Heart left ventricle (tissue), 16 donors: ENCODE data around the gene EXO5. TPM values are rescaled to one million over a fixed set of nuclear protein-coding genes. Genes with fewer than 3 reads are reported as not detected.

ENCODE experiments used
- ATAC-seq, 4 donors: fragments of 200-7000 bp; cut with Tn5 transposase; one replicate each; pipeline ENCODE4 v1.9.1; 2020 to 2022; ENCODE audit warnings: moderate library complexity in 4 of 4, mild to moderate bottlenecking in 3 of 4, moderate number of reproducible peaks in 1 of 4
- DNase-seq, 5 donors: peaks; one replicate each; pipeline ENCODE4 v3.0.0-alpha.2; 2020
- H3K27ac ChIP-seq, 12 donors: fragments of 200-600 bp; sonication (generic) in 4 of 12; one replicate each; pipeline versions ENCODE4 v1.5.0 to v1.8.0; 2016 to 2022; ENCODE audit warnings: mild to moderate bottlenecking in 2 of 12
- H3K27me3 ChIP-seq, 9 donors: fragments of 200-600 bp; sonication (generic) in 2 of 9; one replicate each; pipeline versions ENCODE4 v1.5.1 to v1.8.0; 2016 to 2022; ENCODE audit warnings: mild to moderate bottlenecking in 3 of 9
- H3K36me3 ChIP-seq, 9 donors: fragments of 200-600 bp; sonication (generic) in 2 of 9; one replicate each; pipeline versions ENCODE4 v1.5.0 to v1.8.0; 2018 to 2022; ENCODE audit warnings: mild to moderate bottlenecking in 2 of 9
- H3K4me1 ChIP-seq, 12 donors: fragments of 200-600 bp; sonication (generic) in 4 of 12; one replicate each; pipeline versions ENCODE4 v1.5.0 to v1.8.0; 2016 to 2022; ENCODE audit warnings: mild to moderate bottlenecking in 3 of 12
- H3K4me3 ChIP-seq, 12 donors: fragments of 200-600 bp; sonication (generic) in 4 of 12; one replicate each; pipeline versions ENCODE4 v1.5.0 to v1.8.0; 2017 to 2022; ENCODE audit warnings: mild to moderate bottlenecking in 9 of 12, moderate library complexity in 4 of 12
- H3K9me3 ChIP-seq, 12 donors: fragments of 200-600 bp; sonication (generic) in 4 of 12; one replicate each; pipeline versions ENCODE4 v1.5.0 to v1.8.0; 2016 to 2022; ENCODE audit warnings: mild to moderate bottlenecking in 1 of 12
- POLR2A ChIP-seq, 2 donors: fragments of 450-650 bp; IDR thresholded peaks; one replicate each; pipeline ENCODE4 v1.6.1; 2017; ENCODE audit warnings: antibody characterized with exemption in 2 of 2, mild to moderate bottlenecking in 2 of 2, moderate library complexity in 2 of 2
- WGBS, 4 donors: extraction: QIAGEN DNeasy Blood & Tissue Kit in 2 of 4; methylation state at CpG; one replicate each; pipeline versions ENCODE4 v1.1.5 to v1.1.7; 2013 to 2018; 5-methylcytosine and 5-hydroxymethylcytosine counted together
- intact Hi-C, 10 donors: fragments of 100-400 bp; cut with DNase I; formaldehyde crosslinking; loops; one replicate each; pipeline versions ENCODE4 v1.11.1 to v1.14.2; 2022
- long read RNA-seq, 3 donors: library from polyadenylated mRNA; unstranded; transcript quantifications; one replicate each; pipeline ENCODE4 v2.0.0, GENCODE V29; 2020 to 2021
- polyA plus RNA-seq, 2 donors: library from polyadenylated mRNA; stranded (reverse); fragments of 200-250 nt; gene quantifications; one replicate each; pipeline ENCODE4 v1.2.3, GENCODE V29; 2013
- total RNA-seq, 9 donors: library from RNA; depleted of rRNA in 2 of 9; stranded (reverse); fragments of >200 nt in 2 of 9; fragmentation: NEBNext Ultra II Directional in 3 of 9; extraction: Animal tissue kit (Norgen Biotek cat#: 25700) in 3 of 9; gene quantifications; one replicate each; pipeline versions ENCODE4 v1.1.0 to v1.2.4, GENCODE V29; 2016 to 2023
- TF ChIP-seq, protein P1 (sequence below), 12 donors: fragments of 200-600 bp; sonication (generic) in 4 of 12; IDR thresholded peaks; one replicate each; pipeline versions ENCODE4 v1.5.0 to v1.8.0; 2018 to 2022; ENCODE audit warnings: antibody characterized with exemption in 12 of 12, mild to moderate bottlenecking in 5 of 12
- donor health status: ischemic (EF 13 %, LVEDD 7.1; RV severe dilation, severe dysfunction).
- donor health status: healthy with polysubstance abuse.
- donor health status: DM: no; HTN: yes; CAD: no.
- donor health status: DM: no; HTN: no; CAD: no.
- donor health status: ischemic (EF 25% LVEDD 6.9; RV normal size, moderate dysfunction).
- donor health status: ischemic (EF 25% LVEDD 5.7; RV mildly dilated, moderate dysfunction).
- donor health status: healthy.
- donor health status: DM: yes; HTN: yes; CAD: no.
- donor health status: ischemic (EF 35%, LVEDD 5.7; RV mildly dilated, moderate dysfunction).
- donor health status: nonischemic (EF 11% LVEDD 7.7; RV severe dilation, severe dysfunction).
- donor health status: DM: yes; HTN: yes; CAD: no.
- donor health status: PGD.
- donor health status: ischemic (EF 29% LVEDD 5.4; RV normal size, mild dysfunction).
- donor health status: nonischemic (EF 23%, LVEDD 6.1; RV moderate dilation, normal function).

Gene EXO5, protein sequence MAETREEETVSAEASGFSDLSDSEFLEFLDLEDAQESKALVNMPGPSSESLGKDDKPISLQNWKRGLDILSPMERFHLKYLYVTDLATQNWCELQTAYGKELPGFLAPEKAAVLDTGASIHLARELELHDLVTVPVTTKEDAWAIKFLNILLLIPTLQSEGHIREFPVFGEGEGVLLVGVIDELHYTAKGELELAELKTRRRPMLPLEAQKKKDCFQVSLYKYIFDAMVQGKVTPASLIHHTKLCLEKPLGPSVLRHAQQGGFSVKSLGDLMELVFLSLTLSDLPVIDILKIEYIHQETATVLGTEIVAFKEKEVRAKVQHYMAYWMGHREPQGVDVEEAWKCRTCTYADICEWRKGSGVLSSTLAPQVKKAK
- total RNA-seq (1 to 10 TPM; 2.7 to 6.4 (median 5.1) TPM), polyA plus RNA-seq (1 to 10 TPM; 1.7 to 5.1 TPM)
- long read RNA-seq, donor 1, partial matches to known transcripts = 0 of 9 reads
- long read RNA-seq, donor 1, other reads (novel, unspliced or antisense) = 1 of 9 reads
- long read RNA-seq, donor 2, transcript EXO5-209 (3 exons, 941 nt) = major isoform, 5 of 26 reads
- long read RNA-seq, donor 2, partial matches to known transcripts = 0 of 26 reads
- long read RNA-seq, donor 2, other reads (novel, unspliced or antisense) = 3 of 26 reads
- long read RNA-seq, donor 3, partial matches to known transcripts = 1 of 5 reads
- long read RNA-seq, donor 3, other reads (novel, unspliced or antisense) = 1 of 5 reads

- intact Hi-C loops = loop anchor here in 1 of 10 donors (5.0 kb wide), 1 partner anchor 56 kb away; the partner anchor contains the start of gene ZFP69B
- no peaks in the 10 kb centered on the region for H3K36me3 ChIP-seq
- 1% methylated on average over 43 to 76 of the region's 76 CpGs for WGBS, 4 donors
These were observed at the start of gene EXO5 for GRCh38 chr1:40508375-40509341. EXO5 (plus strand) TSS chr1:40508767; CDS start chr1:40514545, 5,778 bp downstream.

DNA sequence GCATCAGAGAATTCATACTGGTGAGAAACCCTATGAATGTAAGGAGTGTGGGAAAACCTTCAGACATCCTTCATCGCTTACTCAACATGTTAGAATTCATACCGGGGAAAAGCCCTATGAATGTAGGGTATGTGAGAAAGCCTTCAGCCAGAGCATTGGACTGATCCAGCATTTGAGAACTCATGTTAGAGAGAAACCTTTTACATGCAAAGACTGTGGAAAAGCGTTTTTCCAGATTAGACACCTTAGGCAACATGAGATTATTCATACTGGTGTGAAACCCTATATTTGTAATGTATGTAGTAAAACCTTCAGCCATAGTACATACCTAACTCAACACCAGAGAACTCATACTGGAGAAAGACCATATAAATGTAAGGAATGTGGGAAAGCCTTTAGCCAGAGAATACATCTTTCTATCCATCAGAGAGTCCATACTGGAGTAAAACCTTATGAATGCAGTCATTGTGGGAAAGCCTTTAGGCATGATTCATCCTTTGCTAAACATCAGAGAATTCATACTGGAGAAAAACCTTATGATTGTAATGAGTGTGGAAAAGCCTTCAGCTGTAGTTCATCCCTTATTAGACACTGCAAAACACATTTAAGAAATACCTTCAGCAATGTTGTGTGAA is 45.5 kb upstream of the EXO5 start:
- ATAC-seq (no peak), DNase-seq (no peak)
- no peak for TF ChIP-seq POLR2A (IDR thresholded peaks at IDR 0.05)
- Histone ChIP-seq H3K4me3 (no peak overlapping the region), H3K27me3 (no peaks in the 10 kb centered on the region), H3K27ac (no peak overlapping the region), H3K4me1 (no peaks in the 10 kb centered on the region), H3K9me3 (peaks cover 4 to 100% (median 95%) of the 10 kb centered on the region in 12 donors), H3K36me3 (peaks cover 0 to 64% (median 2%) of the 10 kb centered on the region in 9 donors)
- intact Hi-C loops = no loop called here
- 94 to 99% (median 96%) methylated on average over 3 of the region's 3 CpGs for WGBS, 4 donors

More at GRCh38 chr1:40508375-40509341, at the start of gene EXO5:
- peak; percentile 97 to 100 (median 100) for ATAC-seq
- peak within 1 kb of the TSS in 11 of 12 donors; percentile 32 to 85 (median 79) for H3K27ac ChIP-seq
- H3K9me3 ChIP-seq = peaks cover 0 to 49% (median 3%) of the 10 kb centered on the region in 12 donors
- H3K4me3 ChIP-seq = peak within 1 kb of the TSS; percentile 60 to 91 (median 78)
- TF ChIP-seq, protein P1, sequence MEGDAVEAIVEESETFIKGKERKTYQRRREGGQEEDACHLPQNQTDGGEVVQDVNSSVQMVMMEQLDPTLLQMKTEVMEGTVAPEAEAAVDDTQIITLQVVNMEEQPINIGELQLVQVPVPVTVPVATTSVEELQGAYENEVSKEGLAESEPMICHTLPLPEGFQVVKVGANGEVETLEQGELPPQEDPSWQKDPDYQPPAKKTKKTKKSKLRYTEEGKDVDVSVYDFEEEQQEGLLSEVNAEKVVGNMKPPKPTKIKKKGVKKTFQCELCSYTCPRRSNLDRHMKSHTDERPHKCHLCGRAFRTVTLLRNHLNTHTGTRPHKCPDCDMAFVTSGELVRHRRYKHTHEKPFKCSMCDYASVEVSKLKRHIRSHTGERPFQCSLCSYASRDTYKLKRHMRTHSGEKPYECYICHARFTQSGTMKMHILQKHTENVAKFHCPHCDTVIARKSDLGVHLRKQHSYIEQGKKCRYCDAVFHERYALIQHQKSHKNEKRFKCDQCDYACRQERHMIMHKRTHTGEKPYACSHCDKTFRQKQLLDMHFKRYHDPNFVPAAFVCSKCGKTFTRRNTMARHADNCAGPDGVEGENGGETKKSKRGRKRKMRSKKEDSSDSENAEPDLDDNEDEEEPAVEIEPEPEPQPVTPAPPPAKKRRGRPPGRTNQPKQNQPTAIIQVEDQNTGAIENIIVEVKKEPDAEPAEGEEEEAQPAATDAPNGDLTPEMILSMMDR (IDR thresholded peaks at IDR 0.05) = no peak
- TF ChIP-seq POLR2A (IDR thresholded peaks at IDR 0.05) = peak in 1 of 2 donors; percentile 59
- peaks cover 0 to 16% (median 10%) of the 10 kb centered on the region in 12 donors for H3K4me1 ChIP-seq
- peak; percentile 84 to 92 (median 88) for DNase-seq
- H3K27me3 ChIP-seq = no peaks in the 10 kb centered on the region

DNA sequence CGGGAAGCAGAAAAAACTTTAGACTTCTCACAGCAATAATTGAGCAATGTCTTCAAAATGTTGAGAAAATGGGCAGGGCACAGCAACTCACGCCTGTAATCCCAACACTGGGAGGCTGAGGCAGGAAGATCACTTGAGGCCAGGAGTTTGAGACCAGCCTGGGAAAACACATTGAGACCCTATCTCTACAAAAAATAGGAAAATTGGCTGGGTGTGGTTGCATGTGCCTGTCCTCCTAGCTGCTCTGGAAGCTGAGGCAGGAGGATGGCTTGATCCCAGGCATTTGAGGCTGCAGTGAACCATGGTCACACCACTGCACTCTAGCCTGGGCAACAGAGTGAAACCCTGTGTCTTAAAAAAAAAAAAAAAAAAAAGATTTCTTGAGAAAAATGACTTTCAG is 39.2 kb upstream of the EXO5 start:
- TF ChIP-seq POLR2A (IDR thresholded peaks at IDR 0.05) = no peak
- TF ChIP-seq, protein P1 (IDR thresholded peaks at IDR 0.05) = no peak
- H3K9me3 ChIP-seq = peaks cover 0 to 92% (median 74%) of the 10 kb centered on the region in 12 donors
- WGBS, 4 donors = 89 to 98% (median 96%) methylated on average over 2 of the region's 2 CpGs
- ATAC-seq (no peak), DNase-seq (no peak)
- peaks cover 0 to 6% (median 0%) of the 10 kb centered on the region in 9 donors for H3K36me3 ChIP-seq
- H3K4me3 ChIP-seq = no peak overlapping the region
- no peaks in the 10 kb centered on the region for H3K27me3 ChIP-seq
- H3K27ac ChIP-seq = no peak overlapping the region
- no peaks in the 10 kb centered on the region for H3K4me1 ChIP-seq
- intact Hi-C loops = no loop called here

- ATAC-seq = no peak
- TF ChIP-seq, protein P1 (IDR thresholded peaks at IDR 0.05) = no peak
- no peak for TF ChIP-seq POLR2A (IDR thresholded peaks at IDR 0.05)
- H3K27ac ChIP-seq = no peak overlapping the region
- no peaks in the 10 kb centered on the region for H3K27me3 ChIP-seq
- no peaks in the 10 kb centered on the region for H3K36me3 ChIP-seq
- peaks cover 0 to 51% (median 33%) of the 10 kb centered on the region in 12 donors for H3K9me3 ChIP-seq
- WGBS, 4 donors = 93 to 95% (median 94%) methylated on average over 2 of the region's 2 CpGs
- no peak overlapping the region for H3K4me3 ChIP-seq
- intact Hi-C loops = no loop called here
- H3K4me1 ChIP-seq = peaks cover 0 to 17% (median 7%) of the 10 kb centered on the region in 12 donors
- no peak for DNase-seq
These were observed 33.3 kb upstream of the EXO5 start for GRCh38 chr1:40475268-40475667.
